ENCODE data around the gene RPL36.

DNA sequence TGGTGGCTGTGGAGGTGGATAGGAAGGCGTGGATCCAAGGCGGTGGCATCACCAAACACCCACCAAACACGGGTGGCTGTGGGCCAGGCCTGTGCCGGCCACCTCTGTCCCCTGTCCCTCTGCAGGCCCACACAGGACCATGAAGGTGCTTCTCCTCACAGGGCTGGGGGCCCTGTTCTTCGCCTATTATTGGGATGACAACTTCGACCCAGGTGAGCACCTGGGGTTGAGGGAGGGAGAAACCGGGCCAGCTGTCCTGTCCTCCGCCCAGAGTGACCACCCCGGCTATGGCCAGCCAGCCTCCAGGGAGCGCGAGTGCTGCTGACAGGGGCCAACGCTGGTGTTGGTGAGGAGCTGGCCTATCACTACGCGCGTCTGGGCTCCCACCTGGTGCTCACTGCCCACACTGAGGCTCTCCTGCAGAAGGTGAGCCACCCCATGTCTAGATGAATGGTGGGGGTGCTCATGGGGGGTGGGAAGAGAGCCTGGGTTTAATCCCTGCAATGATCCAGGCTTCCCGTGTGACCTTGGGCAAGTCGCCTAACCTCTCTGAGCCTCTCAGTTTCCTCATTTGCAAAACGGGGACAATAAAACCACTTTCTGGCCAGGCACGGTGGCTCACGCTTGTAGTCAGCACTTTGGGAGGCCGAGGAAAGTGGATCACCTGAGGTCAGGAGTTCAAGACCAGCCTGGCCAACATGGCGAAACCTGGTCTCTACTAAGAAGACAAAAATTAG lies 5.2 kb upstream of the RPL36 start:
- no peak for TF ChIP-seq ZNF274 (IDR thresholded peaks at IDR 0.05; ENCODE audit: low read depth, low read length)
- TF ChIP-seq YY1 (IDR thresholded peaks at IDR 0.05; ENCODE audit: insufficient read depth, insufficient read length), result no peak
- no peak for TF ChIP-seq SUZ12 (IDR thresholded peaks at IDR 0.05; ENCODE audit: extremely low read depth, insufficient read depth, insufficient read length)
